ENCODE measurements around the gene CNBD2.

CNBD2 gene

DNA sequence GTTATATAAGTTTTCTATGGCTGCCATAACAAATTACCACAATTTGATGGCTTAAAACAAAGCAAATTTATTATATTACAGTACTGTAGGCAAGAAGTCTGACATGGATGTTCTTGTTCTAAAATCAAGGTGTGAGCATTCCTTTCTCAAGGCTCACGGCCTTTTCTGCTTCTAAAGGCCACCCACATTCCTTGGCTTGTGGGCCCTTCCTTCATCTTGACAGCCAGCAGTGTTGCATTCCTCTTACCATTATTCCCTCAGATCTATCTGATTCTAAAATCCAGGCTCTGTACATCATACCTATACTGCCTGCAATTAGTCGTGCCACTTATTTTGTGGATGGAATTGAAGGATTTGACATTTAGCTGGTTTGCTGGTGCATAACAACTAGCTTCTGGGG, 3.6 kb downstream of the CNBD2 start:
- H3K36me3 ChIP-seq (ENCODE audit: control insufficient read depth, insufficient read depth, low read length): no peaks in the 10 kb centered on the region
- no peaks in the 10 kb centered on the region for H3K9me3 ChIP-seq (ENCODE audit: control insufficient read depth, low read length)
- DNase-seq: no peak
- H3K27ac ChIP-seq (ENCODE audit: insufficient read depth, low read length, poor library complexity, severe bottlenecking): no peak overlapping the region
- no peaks in the 10 kb centered on the region for H3K27me3 ChIP-seq (replicated peaks; ENCODE audit: control insufficient read depth, insufficient read depth, low read length, poor library complexity, severe bottlenecking)
- H3K4me3 ChIP-seq (ENCODE audit: insufficient read depth, low read depth, low read length, poor library complexity, severe bottlenecking): no peak overlapping the region
- H3K4me1 ChIP-seq (ENCODE audit: control insufficient read depth, insufficient read depth, low read length, poor library complexity, severe bottlenecking): no peaks in the 10 kb centered on the region

DNA sequence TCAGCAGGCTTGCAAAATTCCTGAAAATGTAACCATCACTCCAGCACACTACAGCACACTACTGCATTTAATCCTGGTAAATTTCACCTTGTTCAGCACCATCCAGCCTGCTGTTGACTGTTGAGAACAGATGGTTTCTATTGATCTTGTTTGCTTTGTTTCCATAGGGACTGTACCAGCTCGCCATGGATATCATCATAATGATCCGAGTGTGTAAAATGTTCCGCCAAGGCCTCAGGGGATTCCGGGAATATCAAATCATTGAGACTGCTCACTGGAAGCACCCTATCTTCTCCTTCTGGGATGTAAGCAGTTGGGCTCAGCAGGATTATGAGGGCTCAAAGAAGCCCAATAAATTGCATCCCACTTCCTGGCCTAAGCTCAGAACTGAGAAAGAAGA, 4.1 kb downstream of the CNBD2 start:
- H3K4me3 ChIP-seq (ENCODE audit: insufficient read depth, low read depth, low read length, poor library complexity, severe bottlenecking): no peak overlapping the region
- no peaks in the 10 kb centered on the region for H3K27me3 ChIP-seq (replicated peaks; ENCODE audit: control insufficient read depth, insufficient read depth, low read length, poor library complexity, severe bottlenecking)
- H3K36me3 ChIP-seq (ENCODE audit: control insufficient read depth, insufficient read depth, low read length): no peaks in the 10 kb centered on the region
- DNase-seq: no peak
- no peaks in the 10 kb centered on the region for H3K9me3 ChIP-seq (ENCODE audit: control insufficient read depth, low read length)
- H3K4me1 ChIP-seq (ENCODE audit: control insufficient read depth, insufficient read depth, low read length, poor library complexity, severe bottlenecking): no peaks in the 10 kb centered on the region
- H3K27ac ChIP-seq (ENCODE audit: insufficient read depth, low read length, poor library complexity, severe bottlenecking): no peak overlapping the region

DNA sequence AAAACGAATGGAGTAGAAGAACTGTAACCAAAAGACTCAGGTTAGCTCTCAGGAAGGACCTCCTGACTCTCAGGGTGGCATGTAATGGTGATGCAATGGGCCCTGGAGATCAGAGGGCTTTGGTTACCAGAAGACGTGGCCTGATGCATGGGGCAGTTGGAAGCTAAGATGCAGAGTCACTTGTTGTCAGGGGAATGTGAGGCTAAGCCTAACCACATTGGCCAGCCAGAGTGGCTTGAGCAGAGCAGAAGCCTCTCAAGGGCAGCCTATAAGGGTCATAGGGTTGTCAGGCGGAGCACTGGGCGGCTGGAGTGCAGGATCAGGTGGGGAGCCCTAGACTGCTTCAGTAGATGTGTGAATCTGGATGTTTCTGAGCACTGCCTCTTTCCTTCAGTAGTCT, 5.9 kb downstream of the CNBD2 start:
- no peak for DNase-seq
- Histone ChIP-seq H3K27ac (ENCODE audit: insufficient read depth, low read length, poor library complexity, severe bottlenecking) (no peak overlapping the region), H3K36me3 (ENCODE audit: control insufficient read depth, insufficient read depth, low read length) (no peaks in the 10 kb centered on the region), H3K4me1 (ENCODE audit: control insufficient read depth, insufficient read depth, low read length, poor library complexity, severe bottlenecking) (no peaks in the 10 kb centered on the region), H3K4me3 (ENCODE audit: insufficient read depth, low read depth, low read length, poor library complexity, severe bottlenecking) (no peak overlapping the region), H3K27me3 (replicated peaks; ENCODE audit: control insufficient read depth, insufficient read depth, low read length, poor library complexity, severe bottlenecking) (no peaks in the 10 kb centered on the region), H3K9me3 (ENCODE audit: control insufficient read depth, low read length) (no peaks in the 10 kb centered on the region)

DNA sequence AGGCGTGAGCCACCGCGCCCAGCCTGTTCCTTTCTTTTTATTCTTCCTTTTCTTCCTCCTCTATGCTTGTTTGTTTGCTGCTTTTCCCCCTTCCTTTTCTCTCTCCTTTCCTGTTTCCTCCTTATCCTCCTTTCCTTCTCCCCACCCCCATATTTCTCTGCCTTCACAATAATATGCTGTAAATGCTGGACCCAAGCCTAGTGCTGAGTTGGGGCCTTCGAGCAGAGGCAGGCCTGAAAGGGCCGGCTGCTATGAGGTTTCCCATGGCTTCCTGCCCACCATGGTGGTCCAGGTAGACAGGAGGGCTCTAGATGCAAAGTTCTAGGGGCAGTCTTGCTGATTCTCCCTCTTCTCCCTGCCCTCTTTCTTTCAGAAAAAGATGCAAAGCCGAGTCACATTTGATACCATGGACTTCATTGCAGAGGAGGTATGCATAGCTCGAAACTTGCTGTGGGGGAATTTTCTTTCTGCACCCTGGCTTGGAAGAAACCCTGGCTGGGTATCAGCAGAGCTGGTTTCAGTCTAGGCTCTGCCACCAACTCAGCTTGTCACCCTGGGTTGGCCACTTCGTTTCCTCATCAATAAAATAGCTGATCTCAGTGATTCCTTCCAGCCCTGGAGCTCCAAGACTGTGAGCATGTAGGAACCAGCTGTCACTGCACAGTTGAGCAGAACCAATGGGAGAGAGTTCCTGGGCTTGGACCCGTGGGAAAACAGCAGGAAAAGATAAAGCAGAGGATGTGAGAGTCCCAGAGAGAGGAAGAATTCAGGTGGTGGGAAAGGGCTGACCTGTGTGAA, 7.4 kb downstream of the CNBD2 start:
- H3K27me3 ChIP-seq (replicated peaks; ENCODE audit: control insufficient read depth, insufficient read depth, low read length, poor library complexity, severe bottlenecking): no peaks in the 10 kb centered on the region

DNA sequence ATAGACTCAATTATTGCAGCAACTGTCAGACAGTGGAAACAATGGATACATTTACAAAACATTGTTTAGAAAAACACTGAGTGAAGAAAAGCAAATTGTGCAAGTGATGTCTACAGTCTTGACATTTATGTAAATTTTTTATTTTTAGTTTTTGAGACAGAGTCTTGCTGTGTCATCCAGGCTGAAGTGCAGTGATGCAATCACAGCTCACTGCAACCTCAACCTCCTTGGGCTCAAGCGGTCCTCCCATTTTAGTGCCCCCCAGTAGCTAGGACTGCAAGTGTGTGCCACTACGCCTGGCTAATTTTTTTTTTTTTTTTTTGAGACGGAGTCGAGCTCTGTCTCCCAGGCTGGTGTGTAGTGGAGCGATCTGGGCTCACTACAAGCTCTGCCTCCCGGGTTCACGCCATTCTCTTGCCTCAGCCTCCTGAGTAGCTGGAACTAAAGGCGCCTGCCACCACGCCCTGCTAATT, 9.7 kb downstream of the CNBD2 start:
- Histone ChIP-seq H3K36me3 (ENCODE audit: control insufficient read depth, insufficient read depth, low read length) (no peaks in the 10 kb centered on the region), H3K4me1 (ENCODE audit: control insufficient read depth, insufficient read depth, low read length, poor library complexity, severe bottlenecking) (no peaks in the 10 kb centered on the region), H3K27me3 (replicated peaks; ENCODE audit: control insufficient read depth, insufficient read depth, low read length, poor library complexity, severe bottlenecking) (no peaks in the 10 kb centered on the region), H3K27ac (ENCODE audit: insufficient read depth, low read length, poor library complexity, severe bottlenecking) (no peak overlapping the region), H3K9me3 (ENCODE audit: control insufficient read depth, low read length) (no peaks in the 10 kb centered on the region), H3K4me3 (ENCODE audit: insufficient read depth, low read depth, low read length, poor library complexity, severe bottlenecking) (no peak overlapping the region)
- no peak for DNase-seq

More for the DNA sequence above, 7.4 kb downstream of the CNBD2 start:
- no peak for DNase-seq
- H3K4me3 ChIP-seq (ENCODE audit: insufficient read depth, low read depth, low read length, poor library complexity, severe bottlenecking): no peak overlapping the region
- H3K27ac ChIP-seq (ENCODE audit: insufficient read depth, low read length, poor library complexity, severe bottlenecking): no peak overlapping the region
- no peaks in the 10 kb centered on the region for H3K36me3 ChIP-seq (ENCODE audit: control insufficient read depth, insufficient read depth, low read length)
- no peaks in the 10 kb centered on the region for H3K4me1 ChIP-seq (ENCODE audit: control insufficient read depth, insufficient read depth, low read length, poor library complexity, severe bottlenecking)
- no peaks in the 10 kb centered on the region for H3K9me3 ChIP-seq (ENCODE audit: control insufficient read depth, low read length)

DNA sequence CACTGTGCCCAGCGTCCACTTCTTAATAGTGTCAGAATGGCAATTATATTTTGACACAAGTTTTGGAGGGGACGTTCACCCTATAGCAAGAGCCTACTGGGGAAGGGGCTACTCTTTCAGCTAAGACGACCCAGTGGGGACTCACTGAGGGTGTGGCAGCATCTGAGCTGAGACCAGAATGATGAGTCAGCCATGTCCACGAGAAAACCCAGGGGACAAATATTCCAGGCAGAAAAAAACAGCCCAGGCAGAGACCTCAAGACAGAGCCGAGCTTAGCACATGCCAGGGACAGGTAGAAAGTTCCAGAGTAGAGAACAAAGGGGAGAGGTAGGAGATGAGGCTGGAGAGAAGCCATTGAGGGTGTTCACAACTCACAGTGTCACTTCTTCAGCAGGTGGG, 11.2 kb downstream of the CNBD2 start:
- H3K27me3 ChIP-seq (replicated peaks; ENCODE audit: control insufficient read depth, insufficient read depth, low read length, poor library complexity, severe bottlenecking): no peaks in the 10 kb centered on the region
- H3K9me3 ChIP-seq (ENCODE audit: control insufficient read depth, low read length): no peaks in the 10 kb centered on the region
- H3K4me3 ChIP-seq (ENCODE audit: insufficient read depth, low read depth, low read length, poor library complexity, severe bottlenecking): no peak overlapping the region
- no peaks in the 10 kb centered on the region for H3K36me3 ChIP-seq (ENCODE audit: control insufficient read depth, insufficient read depth, low read length)
- DNase-seq: no peak
- no peak overlapping the region for H3K27ac ChIP-seq (ENCODE audit: insufficient read depth, low read length, poor library complexity, severe bottlenecking)
- no peaks in the 10 kb centered on the region for H3K4me1 ChIP-seq (ENCODE audit: control insufficient read depth, insufficient read depth, low read length, poor library complexity, severe bottlenecking)

DNA sequence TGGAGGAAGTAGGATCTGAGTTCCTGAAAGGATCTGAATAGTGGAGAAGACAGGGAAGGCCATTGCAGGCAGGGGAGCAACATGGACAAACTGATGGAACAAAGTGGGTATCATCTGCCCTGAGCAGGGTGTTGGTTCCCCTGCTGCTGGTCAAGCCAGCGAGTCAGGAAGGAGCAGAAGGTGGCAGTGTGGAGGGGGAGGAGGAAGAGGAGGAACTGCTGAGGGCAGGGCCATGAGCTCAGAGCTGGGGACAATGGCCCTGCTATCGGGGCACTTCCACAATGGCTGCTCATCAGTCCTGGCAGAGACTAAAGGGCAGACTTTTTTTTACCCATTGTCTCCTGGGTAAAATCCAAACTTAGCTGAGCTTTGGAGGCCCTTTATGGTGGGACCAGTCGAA, 13.6 kb downstream of the CNBD2 start:
- H3K36me3 ChIP-seq (ENCODE audit: control insufficient read depth, insufficient read depth, low read length): no peaks in the 10 kb centered on the region
- no peak overlapping the region for H3K4me3 ChIP-seq (ENCODE audit: insufficient read depth, low read depth, low read length, poor library complexity, severe bottlenecking)
- H3K27me3 ChIP-seq (replicated peaks; ENCODE audit: control insufficient read depth, insufficient read depth, low read length, poor library complexity, severe bottlenecking): no peaks in the 10 kb centered on the region
- no peaks in the 10 kb centered on the region for H3K9me3 ChIP-seq (ENCODE audit: control insufficient read depth, low read length)
- H3K27ac ChIP-seq (ENCODE audit: insufficient read depth, low read length, poor library complexity, severe bottlenecking): no peak overlapping the region
- no peak for DNase-seq
- H3K4me1 ChIP-seq (ENCODE audit: control insufficient read depth, insufficient read depth, low read length, poor library complexity, severe bottlenecking): no peaks in the 10 kb centered on the region

DNA sequence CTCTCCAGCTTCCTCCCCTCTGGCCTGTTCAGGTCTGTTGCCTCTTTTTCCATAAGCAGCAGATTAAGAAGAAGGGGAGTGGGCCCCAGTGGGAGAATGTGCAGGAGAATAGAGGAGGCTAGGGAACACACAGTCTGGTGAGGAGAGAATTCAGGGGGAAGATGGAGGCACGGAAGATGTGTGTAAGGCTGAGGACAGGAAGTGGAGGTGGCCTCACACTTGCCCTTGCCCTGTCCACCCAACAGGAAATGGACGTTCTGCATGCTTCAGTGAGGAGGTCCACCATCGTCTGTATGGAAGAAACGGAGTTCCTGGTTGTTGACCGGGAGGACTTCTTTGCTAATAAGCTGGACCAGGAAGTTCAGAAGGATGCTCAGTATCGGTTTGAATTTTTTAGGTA, 16.0 kb downstream of the CNBD2 start:
- H3K4me3 ChIP-seq (ENCODE audit: insufficient read depth, low read depth, low read length, poor library complexity, severe bottlenecking): no peak overlapping the region
- H3K9me3 ChIP-seq (ENCODE audit: control insufficient read depth, low read length): no peaks in the 10 kb centered on the region
- DNase-seq: no peak
- H3K27me3 ChIP-seq (replicated peaks; ENCODE audit: control insufficient read depth, insufficient read depth, low read length, poor library complexity, severe bottlenecking): no peaks in the 10 kb centered on the region
- no peaks in the 10 kb centered on the region for H3K36me3 ChIP-seq (ENCODE audit: control insufficient read depth, insufficient read depth, low read length)
- no peaks in the 10 kb centered on the region for H3K4me1 ChIP-seq (ENCODE audit: control insufficient read depth, insufficient read depth, low read length, poor library complexity, severe bottlenecking)
- no peak overlapping the region for H3K27ac ChIP-seq (ENCODE audit: insufficient read depth, low read length, poor library complexity, severe bottlenecking)

DNA sequence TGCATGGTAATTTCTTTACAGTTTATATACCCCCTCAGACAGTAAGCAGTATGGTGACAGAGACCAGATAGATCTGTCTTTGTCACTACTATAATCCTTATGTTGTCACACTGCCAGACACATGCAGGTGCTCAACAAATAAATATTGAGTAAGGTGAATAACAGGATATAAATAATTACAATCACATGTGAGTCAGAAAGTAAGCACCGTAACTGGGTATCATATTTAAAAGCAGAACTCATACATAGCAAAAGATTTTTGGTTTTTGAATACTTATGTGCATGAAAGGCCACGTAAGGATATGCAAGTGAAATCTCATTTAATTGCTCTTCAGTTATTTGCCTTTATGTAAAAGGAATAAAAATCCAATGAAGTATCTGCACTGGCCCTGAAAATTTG, 17.4 kb downstream of the CNBD2 start:
- Histone ChIP-seq H3K36me3 (ENCODE audit: control insufficient read depth, insufficient read depth, low read length) (no peaks in the 10 kb centered on the region), H3K4me3 (ENCODE audit: insufficient read depth, low read depth, low read length, poor library complexity, severe bottlenecking) (no peak overlapping the region), H3K4me1 (ENCODE audit: control insufficient read depth, insufficient read depth, low read length, poor library complexity, severe bottlenecking) (no peaks in the 10 kb centered on the region), H3K27ac (ENCODE audit: insufficient read depth, low read length, poor library complexity, severe bottlenecking) (no peak overlapping the region), H3K27me3 (replicated peaks; ENCODE audit: control insufficient read depth, insufficient read depth, low read length, poor library complexity, severe bottlenecking) (no peaks in the 10 kb centered on the region), H3K9me3 (ENCODE audit: control insufficient read depth, low read length) (no peaks in the 10 kb centered on the region)
- no peak for DNase-seq

DNA sequence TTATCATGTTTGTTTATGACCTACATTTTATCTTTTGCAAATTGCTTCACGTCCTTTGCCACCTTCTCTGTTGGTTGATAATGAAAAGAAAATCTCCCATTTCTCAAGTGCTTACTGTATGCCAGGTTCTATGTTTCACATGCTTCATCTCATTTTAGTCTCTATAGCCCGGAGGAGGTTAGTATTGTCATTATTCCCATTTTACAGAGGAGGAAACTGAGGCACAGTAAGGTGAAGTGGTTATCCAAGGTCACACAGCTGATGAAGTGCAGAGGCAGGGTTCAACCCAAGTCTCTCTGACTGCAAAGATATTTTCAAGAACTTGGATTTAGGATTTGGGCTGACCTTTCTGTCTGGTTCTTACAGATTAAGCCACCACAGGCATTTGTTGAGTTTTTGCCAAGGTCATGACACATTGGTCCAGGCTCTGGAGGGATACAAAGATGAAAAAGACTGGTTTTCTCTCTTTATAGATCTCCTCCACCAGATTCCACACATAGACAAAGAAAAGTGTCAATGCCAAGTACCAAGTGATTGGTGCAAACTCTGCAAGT, 20.6 kb downstream of the CNBD2 start:
- Histone ChIP-seq H3K4me1 (ENCODE audit: control insufficient read depth, insufficient read depth, low read length, poor library complexity, severe bottlenecking) (no peaks in the 10 kb centered on the region), H3K9me3 (ENCODE audit: control insufficient read depth, low read length) (no peaks in the 10 kb centered on the region), H3K27me3 (replicated peaks; ENCODE audit: control insufficient read depth, insufficient read depth, low read length, poor library complexity, severe bottlenecking) (no peaks in the 10 kb centered on the region), H3K27ac (ENCODE audit: insufficient read depth, low read length, poor library complexity, severe bottlenecking) (no peak overlapping the region), H3K4me3 (ENCODE audit: insufficient read depth, low read depth, low read length, poor library complexity, severe bottlenecking) (no peak overlapping the region), H3K36me3 (ENCODE audit: control insufficient read depth, insufficient read depth, low read length) (no peaks in the 10 kb centered on the region)
- DNase-seq: no peak

Measured in effector memory CD4-positive, alpha-beta T cell (primary cell).